Myocyte (in vitro differentiated cells): ENCODE results near the gene BCL7C. TPM values are rescaled to one million over a fixed set of nuclear protein-coding genes. Genes with fewer than 3 reads are reported as not detected.
A peak's percentile ranks its signal among the peaks of the same experiment; 100 is the strongest.
"Not testable (repeated sequence)": the region's sequence is repeated elsewhere in the genome, so short reads cannot be mapped to it uniquely, and the experiment has no call there.

ENCODE experiments used
- DNase-seq: peaks from one replicate; pipeline ENCODE4 v3.0.0-alpha.2; 2012; ENCODE audit warnings: low read depth
- total RNA-seq: library from RNA; depleted of rRNA; stranded (reverse); fragments of >200 nt; gene quantifications from 2 replicates; pipeline ENCODE4 v1.2.3, GENCODE V29; 2014

BCL7C gene
- total RNA-seq, 1 donor from 2014 or later: 25.4 TPM

DNA sequence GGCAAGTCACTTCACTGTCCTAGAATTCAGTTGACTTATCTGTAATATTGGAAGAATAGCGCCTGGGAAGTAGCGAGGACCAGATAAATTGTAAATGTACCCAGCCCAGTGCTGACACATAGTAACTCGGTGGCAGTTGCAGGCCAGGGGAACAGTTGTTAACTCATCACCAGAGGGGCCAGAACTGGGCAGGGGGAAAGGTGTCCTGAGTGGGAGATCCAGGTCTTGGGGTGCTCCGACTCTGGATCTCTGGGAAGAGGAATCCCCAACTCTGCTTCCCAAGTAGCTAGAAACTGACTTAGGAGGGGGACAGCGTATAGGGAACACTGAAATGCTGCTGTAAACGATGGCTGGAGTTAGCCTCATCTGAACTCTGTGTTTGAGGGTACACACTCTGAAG lies 23.0 kb downstream of the BCL7C start:
- DNase-seq: no peak

DNA sequence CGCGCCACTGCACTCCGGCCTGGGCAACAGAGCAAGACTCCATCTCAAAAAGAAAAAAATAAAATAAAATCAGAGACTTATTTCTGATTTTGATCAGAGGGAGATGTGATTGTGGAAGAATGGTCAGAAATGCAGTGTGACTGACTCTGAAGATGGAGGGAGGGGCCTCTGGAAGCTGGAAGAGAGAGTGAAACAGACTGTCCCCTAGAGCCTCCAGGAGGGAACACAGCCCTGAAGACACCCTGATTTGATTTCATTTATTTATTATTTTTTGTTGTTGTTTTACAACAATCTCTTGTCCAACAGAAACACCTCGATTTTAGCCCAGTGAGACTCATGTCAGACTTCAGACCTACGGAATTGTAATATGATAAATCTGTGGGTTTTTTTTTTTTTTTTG lies 26.1 kb downstream of the BCL7C start:
- no peak for DNase-seq

DNA sequence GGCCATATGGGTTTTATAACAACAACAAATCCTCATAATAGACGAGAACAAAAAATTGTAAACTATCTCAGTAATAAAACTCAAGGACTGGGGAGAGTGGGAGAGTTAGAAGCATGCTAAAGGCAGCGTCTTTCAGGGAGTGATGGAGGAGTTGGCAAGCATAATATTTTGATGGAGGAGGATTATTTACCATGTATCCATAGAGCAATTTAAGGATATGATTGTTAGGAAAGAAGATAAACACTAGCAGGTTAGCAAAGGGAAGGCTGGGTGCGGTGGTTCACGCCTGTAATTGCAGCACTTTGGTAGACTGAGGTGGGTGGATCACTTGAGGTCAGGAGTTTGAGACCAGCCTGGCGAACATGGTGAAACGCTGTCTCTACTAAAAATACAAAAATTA lies 27.8 kb downstream of the BCL7C start:
- no peak for DNase-seq

- not testable (repeated sequence) for DNase-seq
Measured at GRCh38 chr16:30863178-30863577, 30.7 kb downstream of the BCL7C start.

GRCh38 chr16:30860729-30861128 lies 33.1 kb downstream of the BCL7C start:
- not testable (repeated sequence) for DNase-seq

DNA sequence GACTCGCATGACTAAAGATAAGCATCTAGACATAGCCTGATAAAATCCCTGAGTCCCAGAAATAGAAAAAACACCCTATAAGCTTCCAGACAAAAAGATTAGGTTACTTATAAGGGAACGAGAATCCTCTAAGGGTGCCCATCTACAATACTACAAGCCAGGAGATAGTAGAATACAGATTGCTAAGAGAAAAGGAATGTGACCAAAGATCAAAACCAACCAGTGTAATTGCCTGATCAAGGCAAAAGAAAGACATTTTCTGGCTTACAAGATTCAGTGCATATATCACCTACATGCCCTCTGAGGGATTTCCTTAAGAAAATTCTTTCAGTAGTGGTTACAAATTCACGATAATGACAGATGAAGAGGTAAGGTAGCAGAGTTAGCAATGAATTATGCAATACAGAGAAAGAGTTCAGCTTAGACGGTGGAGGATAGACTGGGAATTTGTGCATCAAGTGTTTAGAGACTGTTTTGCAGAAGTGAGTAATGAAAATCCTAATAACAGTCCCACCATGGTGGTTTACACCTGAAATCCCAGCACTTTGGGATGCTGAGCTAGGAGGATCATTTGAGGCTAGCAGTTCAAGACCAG lies 35.0 kb downstream of the BCL7C start:
- DNase-seq: no peak

DNA sequence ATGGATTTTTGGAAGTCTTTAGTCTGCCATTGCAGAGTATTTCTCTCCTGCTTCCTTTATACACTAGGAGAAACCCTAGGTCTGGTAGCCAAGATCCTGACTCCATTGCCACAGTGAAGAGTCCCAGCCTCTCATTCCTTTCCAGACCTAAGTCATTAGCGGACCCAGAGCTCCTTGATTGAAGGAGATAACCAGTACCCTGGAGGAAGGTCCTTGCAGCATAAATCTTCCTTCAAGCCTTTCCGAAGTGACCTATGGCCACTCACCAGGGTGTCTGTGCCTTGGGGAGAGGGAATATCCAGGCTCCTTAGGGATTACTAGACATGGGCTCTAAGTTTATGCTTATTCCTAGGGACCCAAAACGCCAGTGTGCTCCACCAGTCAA lies 35.8 kb downstream of the BCL7C start:
- no peak for DNase-seq

- DNase-seq: no peak
Measured at GRCh38 chr16:30853758-30854157, 40.1 kb downstream of the BCL7C start.

DNA sequence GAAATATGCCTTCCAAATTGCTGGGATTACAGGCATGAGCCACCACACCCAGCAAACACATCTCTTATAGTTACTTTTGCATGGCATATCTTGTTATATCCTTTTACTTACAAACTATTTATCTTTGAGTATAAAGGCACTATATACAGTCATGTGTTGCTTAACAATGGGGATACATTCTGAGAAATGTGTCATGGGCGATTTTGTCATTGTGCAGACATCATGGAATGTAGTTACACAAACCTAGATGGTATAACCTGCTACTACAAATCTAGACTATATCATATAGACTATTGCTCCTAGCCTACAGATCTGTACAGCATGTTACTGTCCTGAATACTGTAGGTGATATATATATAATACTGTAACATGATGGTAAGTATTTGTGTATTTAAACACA lies 43.6 kb downstream of the BCL7C start:
- no peak for DNase-seq

DNA sequence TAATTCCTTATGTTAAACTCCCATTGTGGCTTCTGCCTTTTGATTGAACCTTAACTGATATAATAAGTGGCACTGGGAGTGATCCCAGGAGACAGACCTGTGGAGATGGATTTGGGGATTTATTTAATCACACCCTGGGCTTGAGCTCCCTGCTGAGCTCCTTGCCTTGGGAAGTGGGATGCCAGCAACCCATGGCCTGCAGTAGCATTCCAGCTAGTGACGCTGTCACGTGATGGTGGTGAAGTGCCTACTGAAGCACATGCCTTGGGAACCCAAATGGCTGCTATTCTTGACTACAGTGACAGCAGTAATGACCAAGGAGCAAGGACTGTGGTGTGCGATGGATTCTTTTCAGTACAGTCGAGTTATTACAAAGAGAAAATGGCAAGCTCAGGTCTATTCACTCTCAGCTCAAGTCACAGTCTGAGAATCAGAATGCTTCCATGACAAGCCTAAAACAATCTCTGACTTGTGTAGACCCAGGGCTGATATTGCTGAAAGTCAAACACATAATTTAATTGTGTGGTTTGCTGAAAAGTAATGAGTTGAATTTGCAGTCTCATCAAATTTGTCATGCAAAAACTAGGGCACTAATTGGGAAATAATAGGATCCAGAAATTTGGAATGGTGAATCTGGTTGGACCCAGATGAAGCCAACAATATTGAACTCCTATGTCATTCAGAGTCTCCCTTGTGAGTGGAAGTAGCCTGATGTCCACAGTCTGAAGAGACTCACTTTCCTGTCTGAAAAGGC lies 47.1 kb downstream of the BCL7C start:
- DNase-seq: peak; percentile 88

GRCh38 chr16:30844671-30845449 lies 49.0 kb downstream of the BCL7C start:
- DNase-seq: peak; percentile 83

DNA sequence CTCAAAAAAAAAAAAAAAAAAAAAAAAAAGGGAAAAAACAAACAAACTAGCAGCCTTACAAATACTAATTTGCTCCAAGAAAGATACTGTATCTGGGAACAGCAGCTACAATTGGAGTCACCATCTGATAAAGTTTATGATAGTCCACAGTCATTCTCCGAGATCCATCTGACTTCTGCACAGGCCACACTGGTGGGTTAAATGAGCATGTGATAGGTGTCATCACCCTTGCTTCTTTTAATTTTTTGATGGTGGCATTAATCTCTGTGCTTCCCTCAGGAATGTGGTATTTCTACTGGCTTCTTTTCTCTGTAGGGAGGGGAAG lies 49.6 kb downstream of the BCL7C start:
- DNase-seq: no peak

- DNase-seq: no peak
Measured at GRCh38 chr16:30843501-30843900, 50.4 kb downstream of the BCL7C start.

DNA sequence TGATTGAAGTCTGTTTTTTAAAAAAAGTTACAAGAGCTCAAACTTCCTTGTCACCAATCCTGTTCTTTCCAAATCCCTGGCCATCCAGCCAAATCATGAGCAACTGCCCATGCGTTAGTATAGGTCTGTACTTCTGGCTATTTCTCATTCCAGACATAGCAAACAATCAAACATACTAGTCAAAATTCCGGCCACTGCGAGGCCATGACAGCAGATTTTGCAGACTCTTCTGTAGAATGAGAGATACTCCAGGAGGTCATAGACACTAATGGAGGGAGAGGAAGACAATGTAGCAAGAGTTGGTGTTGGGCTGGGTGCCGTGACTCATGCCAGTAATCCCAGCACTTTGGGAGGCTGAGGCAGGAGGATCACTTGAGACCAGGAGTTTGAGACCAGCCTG lies 50.9 kb downstream of the BCL7C start:
- DNase-seq: no peak

GRCh38 chr16:30841332-30841731 lies 52.5 kb downstream of the BCL7C start:
- DNase-seq: no peak

- DNase-seq: no peak
Measured at GRCh38 chr16:30840611-30841010, 53.3 kb downstream of the BCL7C start.

DNA sequence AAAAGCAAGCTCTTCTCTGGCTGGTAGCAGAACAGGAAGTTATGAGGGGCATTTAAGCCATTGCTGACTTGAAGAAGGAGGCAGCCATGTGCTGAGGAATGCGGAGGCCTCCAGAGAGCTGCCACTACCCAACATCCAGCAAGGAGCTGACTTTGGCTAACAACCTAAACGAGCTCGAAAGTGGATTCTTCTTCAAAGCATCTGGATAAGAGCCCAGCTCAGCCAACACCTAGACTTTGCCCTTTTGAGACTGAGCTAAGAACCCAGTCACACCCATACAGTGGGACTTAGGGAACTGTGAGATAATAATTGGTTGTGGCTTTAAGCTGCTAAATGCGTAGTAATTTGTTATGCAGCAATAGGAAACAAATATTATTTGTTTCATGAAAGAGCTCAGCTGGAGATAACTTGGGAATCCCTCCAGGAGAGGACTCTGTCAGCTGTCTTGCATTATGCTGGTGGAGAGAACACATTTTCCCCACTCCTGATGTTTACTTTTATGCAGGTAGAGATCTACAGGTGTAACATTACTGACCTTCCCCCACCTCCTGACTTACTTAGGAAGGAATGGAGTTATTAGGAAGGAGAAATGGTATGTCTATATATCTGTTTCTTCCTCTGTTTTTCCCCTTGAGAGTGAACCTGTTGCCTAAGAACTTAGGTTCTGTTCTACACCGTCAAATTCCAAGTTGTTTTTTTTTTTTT lies 54.2 kb downstream of the BCL7C start:
- DNase-seq: no peak

DNA sequence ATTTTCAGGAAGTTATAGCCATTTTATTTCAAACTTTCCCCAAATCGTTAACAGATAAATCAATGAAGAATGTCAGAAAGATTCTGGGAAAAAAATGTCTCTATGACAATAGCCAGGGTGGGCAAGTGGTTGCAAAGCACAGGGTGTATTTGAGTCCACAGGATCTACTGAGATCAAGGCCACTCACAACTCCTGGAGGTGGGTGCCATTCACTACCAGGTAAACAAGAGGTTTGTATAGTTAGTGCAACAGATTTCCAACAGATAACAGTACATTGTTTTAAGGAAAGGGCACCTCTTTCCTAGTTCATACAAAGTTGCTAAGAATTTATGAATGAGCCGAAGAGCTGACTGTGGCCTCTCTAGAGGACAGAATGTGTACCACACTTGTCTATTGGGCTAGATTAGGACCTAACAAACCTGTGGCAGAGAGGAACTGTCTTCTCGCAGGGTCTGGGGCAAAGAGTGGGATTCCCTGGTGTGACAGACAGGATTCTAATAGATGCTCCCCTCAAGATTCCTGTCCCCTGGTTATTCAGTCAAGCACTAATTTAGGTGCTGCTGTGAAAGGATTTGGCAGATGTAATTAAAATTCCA lies 54.9 kb downstream of the BCL7C start:
- DNase-seq: no peak

GRCh38 chr16:30837904-30838303 lies 56.0 kb downstream of the BCL7C start:
- DNase-seq: no peak
